Activated B cell treated with CpG ODN at 0.5 μM for 24 hours (primary cell): ENCODE measurements around the gene PTCH2. TPM values are rescaled to one million over a fixed set of nuclear protein-coding genes. Genes with fewer than 3 reads are reported as not detected.
A peak's percentile ranks its signal among the peaks of the same experiment; 100 is the strongest.

ENCODE experiments used
- ATAC-seq: fragments of 200-7000 bp; cut with Tn5 transposase; one replicate; pipeline ENCODE4 v1.10.0; 2021; ENCODE audit warnings: low read depth, mild to moderate bottlenecking, moderate library complexity
- CTCF ChIA-PET: fragments of 350-600 bp; sonication (Branson Sonifier 250); formaldehyde crosslinking; loops from one replicate; lab custom pipeline; 2021; ENCODE audit warnings: antibody characterized with exemption; lab: Charles Lee
- POLR2A ChIA-PET: fragments of 350-600 bp; sonication (Branson Sonifier 250); formaldehyde crosslinking; loops from one replicate; lab custom pipeline; 2021; ENCODE audit warnings: antibody characterized with exemption; lab: Charles Lee
- DNase-seq: peaks from one replicate; pipeline ENCODE4 v3.0.0; 2022
- H3K27ac Mint-ChIP-seq: one replicate; pipeline ENCODE4 v1.8.0; 2020; ENCODE audit warnings: mixed read lengths
- H3K27me3 Mint-ChIP-seq: one replicate; pipeline ENCODE4 v1.8.0; 2021; ENCODE audit warnings: mixed read lengths
- H3K36me3 Mint-ChIP-seq: one replicate; pipeline ENCODE4 v1.8.0; 2021; ENCODE audit warnings: low read depth, mixed read lengths
- H3K4me1 Mint-ChIP-seq: one replicate; pipeline ENCODE4 v1.8.0; 2021; ENCODE audit warnings: mixed read lengths
- H3K4me3 Mint-ChIP-seq: one replicate; pipeline ENCODE4 v1.8.0; 2020; ENCODE audit warnings: mild to moderate bottlenecking, mixed read lengths
- H3K9me3 Mint-ChIP-seq: one replicate; pipeline ENCODE4 v1.8.0; 2020; ENCODE audit warnings: mixed read lengths
- intact Hi-C: fragments of 100-400 bp; cut with micrococcal nuclease; formaldehyde crosslinking; loops from one replicate; pipeline ENCODE4 v1.15.1; 2024
- total RNA-seq: library from RNA; stranded (reverse); gene quantifications from 2 replicates; pipeline ENCODE4 v1.2.3, GENCODE V29; 2022
- TF ChIP-seq, protein P1 (sequence below): fragments of 200-600 bp; IDR thresholded peaks from one replicate; pipeline ENCODE4 v1.8.0; 2022; ENCODE audit warnings: antibody characterized with exemption, mild to moderate bottlenecking

The PTCH2 gene
- total RNA-seq, 1 donor from 2014 or later: 1.2 TPM

DNA sequence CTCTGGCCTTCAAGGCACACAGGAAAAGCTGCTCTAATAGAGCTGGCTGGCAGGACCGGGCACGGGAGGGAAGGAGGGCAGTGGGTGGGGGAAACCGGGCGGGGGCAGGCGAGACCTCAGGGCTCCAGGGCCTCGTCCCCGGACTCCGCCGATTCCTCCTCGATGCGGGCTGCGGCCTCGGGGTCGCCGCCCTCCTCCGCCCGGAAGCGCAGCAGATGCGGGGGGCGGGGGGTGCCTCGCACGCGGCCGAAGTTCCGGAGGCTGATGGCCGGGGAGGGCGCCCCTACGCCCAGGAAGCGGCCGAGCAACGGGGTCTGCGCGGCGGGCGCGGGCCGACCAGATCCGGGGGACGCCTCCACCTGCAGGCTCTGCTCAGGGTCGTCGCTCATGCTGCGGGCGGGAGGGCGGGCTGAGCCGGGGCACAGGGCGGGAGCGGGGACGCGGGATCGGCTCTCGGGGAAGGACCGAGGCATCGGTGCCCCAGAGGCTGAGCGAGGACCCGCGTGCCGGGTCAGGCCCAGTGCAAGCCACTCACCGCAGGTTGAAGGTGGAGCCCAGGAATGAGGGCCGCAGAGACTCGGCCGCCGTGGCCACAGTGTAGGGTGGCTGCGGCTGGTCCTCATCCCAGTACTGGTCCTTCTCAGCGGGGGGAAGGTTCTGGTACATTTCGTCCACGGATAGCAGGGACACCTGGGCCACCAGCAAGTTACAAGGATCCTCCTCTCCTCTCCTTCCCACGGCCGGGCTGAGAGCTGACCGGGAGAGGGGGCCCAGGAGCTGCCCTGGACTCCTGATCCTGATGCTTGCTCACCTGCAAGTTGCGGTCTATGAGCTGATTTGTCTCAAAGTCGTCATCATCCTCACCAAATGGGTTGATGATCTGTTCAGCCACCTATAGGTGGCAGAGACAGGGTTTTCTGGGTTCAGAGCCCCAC is 58.7 kb downstream of the PTCH2 start:
- DNase-seq (peak; percentile 50), ATAC-seq (peak; percentile 22)
- Mint-ChIP-seq H3K4me1 (peaks cover 38% of the 10 kb centered on the region), H3K27ac (peak overlapping the region; percentile 86), H3K36me3 (peaks cover 29% of the 10 kb centered on the region), H3K27me3 (no peaks in the 10 kb centered on the region), H3K4me3 (peak overlapping the region; percentile 75), H3K9me3 (no peaks in the 10 kb centered on the region)
- TF ChIP-seq, protein P1, sequence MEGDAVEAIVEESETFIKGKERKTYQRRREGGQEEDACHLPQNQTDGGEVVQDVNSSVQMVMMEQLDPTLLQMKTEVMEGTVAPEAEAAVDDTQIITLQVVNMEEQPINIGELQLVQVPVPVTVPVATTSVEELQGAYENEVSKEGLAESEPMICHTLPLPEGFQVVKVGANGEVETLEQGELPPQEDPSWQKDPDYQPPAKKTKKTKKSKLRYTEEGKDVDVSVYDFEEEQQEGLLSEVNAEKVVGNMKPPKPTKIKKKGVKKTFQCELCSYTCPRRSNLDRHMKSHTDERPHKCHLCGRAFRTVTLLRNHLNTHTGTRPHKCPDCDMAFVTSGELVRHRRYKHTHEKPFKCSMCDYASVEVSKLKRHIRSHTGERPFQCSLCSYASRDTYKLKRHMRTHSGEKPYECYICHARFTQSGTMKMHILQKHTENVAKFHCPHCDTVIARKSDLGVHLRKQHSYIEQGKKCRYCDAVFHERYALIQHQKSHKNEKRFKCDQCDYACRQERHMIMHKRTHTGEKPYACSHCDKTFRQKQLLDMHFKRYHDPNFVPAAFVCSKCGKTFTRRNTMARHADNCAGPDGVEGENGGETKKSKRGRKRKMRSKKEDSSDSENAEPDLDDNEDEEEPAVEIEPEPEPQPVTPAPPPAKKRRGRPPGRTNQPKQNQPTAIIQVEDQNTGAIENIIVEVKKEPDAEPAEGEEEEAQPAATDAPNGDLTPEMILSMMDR: no peak
- POLR2A ChIA-PET: interaction anchor here (0.5 to 9.4 kb wide), 20 partner anchors 9 to 775 kb away, joined by 3 to 113 read pairs (median 4); partner anchors contain the start of genes ARMH1, BTBD19, HECTD3 and PLK3
- CTCF ChIA-PET: interaction anchor here (0.6 to 2.7 kb wide), 10 partner anchors 9 to 761 kb away, joined by 3 to 7 read pairs (median 4); partner anchors contain the start of genes RNU5D-1 and RPS8
- intact Hi-C loops: loop anchor here (2.0 to 10.0 kb wide), 5 partner anchors 46 to 903 kb away; partner anchors contain the start of genes EIF2B3, GPBP1L1, KIF2C and RNU5D-1

DNA sequence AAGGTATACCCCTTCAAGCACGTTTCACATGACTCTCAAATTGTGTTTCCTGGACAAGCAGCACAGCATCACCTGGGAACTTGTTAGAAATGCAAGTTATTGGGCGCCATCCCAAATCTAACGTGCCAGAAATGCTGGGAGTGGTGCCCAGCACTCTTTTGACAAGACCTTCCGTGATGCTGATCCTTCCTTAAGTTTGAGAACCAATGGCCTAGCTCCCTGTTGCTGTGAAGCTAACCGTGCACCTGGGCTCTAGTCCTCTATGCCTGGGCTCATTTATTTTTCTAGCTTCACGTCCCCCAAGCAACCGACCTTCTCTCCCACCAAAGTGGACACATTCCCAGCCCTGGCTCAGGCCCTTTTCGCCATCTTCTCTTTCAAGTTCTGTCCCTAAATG is 59.4 kb downstream of the PTCH2 start:
- ChIA-PET POLR2A (interaction anchor here (0.6 to 9.4 kb wide), 17 partner anchors 8 to 776 kb away, joined by 3 to 113 read pairs (median 5); partner anchors contain the start of genes BTBD19, PLK3, RNU5D-1 and RPS8), CTCF (interaction anchor here (0.7 to 2.7 kb wide), 3 partner anchors 10 to 762 kb away, joined by 4 to 7 read pairs (median 4); no protein-coding TSS in a partner anchor)
- Mint-ChIP-seq H3K4me3 (peak overlapping the region; percentile 70), H3K4me1 (peaks cover 42% of the 10 kb centered on the region), H3K27ac (peak overlapping the region; percentile 82), H3K9me3 (no peaks in the 10 kb centered on the region), H3K36me3 (peaks cover 36% of the 10 kb centered on the region), H3K27me3 (no peaks in the 10 kb centered on the region)
- TF ChIP-seq, protein P1: no peak
- DNase-seq (no peak), ATAC-seq (no peak)
- intact Hi-C loops: loop anchor here (2.0 to 10.0 kb wide), 3 partner anchors 45 to 421 kb away; partner anchors contain the start of genes KIF2C, RNU5D-1 and ZSWIM5

DNA sequence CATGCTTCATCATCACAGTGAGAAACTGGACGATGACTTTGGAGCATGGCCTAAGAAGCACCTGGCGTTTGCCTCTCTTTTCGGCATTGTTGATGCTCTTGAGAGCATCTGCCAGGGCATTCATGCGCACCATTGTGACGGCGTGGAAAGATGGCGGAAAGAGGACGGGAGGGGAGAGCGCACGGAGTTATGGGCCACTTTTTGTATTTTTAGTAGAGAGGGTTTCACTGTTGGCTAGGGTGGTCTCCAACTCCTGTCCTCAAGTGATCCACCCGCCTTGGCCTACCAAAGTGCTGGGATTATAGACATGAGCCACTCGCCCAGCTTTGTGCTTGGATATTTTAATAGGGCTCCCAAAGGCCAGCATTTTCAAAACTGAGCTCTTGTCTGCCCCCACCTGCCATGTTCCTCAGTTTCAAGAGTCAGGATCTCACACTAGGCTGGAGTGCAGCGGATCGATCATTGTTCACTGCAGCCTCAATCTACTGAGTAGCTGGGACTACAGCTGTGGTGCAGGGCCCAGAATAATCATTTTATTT is 62.4 kb downstream of the PTCH2 start:
- ChIA-PET POLR2A (interaction anchor here (0.6 to 2.6 kb wide), 10 partner anchors 9 to 66 kb away, joined by 3 to 11 read pairs (median 4); partner anchors contain the start of genes PLK3 and RNU5D-1), CTCF (interaction anchor here (0.6 kb wide), 1 partner anchor 711 kb away, joined by 3 read pairs; no protein-coding TSS in a partner anchor)
- no peak for ATAC-seq
- TF ChIP-seq, protein P1: no peak
- H3K36me3 Mint-ChIP-seq: peaks cover 66% of the 10 kb centered on the region
- peaks cover 56% of the 10 kb centered on the region for H3K4me1 Mint-ChIP-seq
- intact Hi-C loops: loop anchor here (10.0 kb wide), 1 partner anchor 424 kb away; the partner anchor contains the start of gene ZSWIM5
- H3K27me3 Mint-ChIP-seq: no peaks in the 10 kb centered on the region
- H3K4me3 Mint-ChIP-seq: no peak overlapping the region
- no peak for DNase-seq
- no peaks in the 10 kb centered on the region for H3K9me3 Mint-ChIP-seq
- peak overlapping the region; percentile 30 for H3K27ac Mint-ChIP-seq

DNA sequence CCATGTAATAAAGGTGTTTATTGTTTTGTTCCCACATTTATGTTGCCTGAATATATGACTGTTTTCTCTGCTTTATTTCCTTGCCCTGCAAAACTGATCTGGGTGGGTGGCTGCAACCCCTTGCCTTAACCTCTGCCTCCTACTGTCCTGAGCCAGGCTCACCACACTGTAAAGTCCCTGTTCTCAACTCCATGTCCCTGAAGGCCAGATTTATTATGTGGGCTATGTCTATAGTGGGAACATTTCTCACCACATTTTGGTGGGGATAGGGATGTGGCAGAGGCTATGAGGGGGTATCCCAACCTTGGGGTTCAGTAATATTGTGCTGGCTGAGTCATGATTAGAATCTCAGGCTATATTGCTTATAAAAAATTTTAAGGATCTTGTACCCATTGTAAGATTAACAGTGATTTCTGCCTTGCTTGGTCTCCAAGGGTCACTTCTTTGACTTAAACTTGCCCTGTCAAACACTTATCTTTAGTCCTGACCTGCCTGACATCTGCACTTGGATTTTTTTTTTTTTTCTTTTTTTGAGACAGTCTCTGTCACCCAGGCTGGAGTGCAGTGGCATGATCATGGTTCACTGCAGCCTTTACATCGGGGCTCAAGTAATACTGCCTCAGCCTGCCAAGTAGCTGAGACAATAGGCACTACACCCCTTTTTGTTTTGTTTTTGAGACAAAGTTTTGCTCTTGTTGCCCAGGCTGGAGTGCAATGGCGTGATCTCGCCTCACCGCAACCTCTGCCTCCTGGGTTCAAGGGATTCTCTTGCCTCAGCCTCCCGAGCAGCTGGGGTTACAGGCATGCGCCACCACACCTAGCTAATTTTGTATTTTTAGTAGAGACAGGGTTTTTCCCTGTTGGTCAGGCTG is 64.1 kb downstream of the PTCH2 start:
- H3K27ac Mint-ChIP-seq: no peak overlapping the region
- peaks cover 51% of the 10 kb centered on the region for H3K4me1 Mint-ChIP-seq
- ATAC-seq (no peak), DNase-seq (no peak)
- peak overlapping the region; percentile 2 for H3K4me3 Mint-ChIP-seq
- intact Hi-C loops: no loop called here
- no peaks in the 10 kb centered on the region for H3K9me3 Mint-ChIP-seq
- H3K36me3 Mint-ChIP-seq: peaks cover 70% of the 10 kb centered on the region
- TF ChIP-seq, protein P1: no peak
- POLR2A ChIA-PET: interaction anchor here (0.8 to 6.3 kb wide), 10 partner anchors 9 to 561 kb away, joined by 3 to 149 read pairs (median 4); partner anchors contain the start of genes BEST4, MUTYH, RNU5D-1 and TOE1
- CTCF ChIA-PET: interaction anchor here (1.0 kb wide), 1 partner anchor 47 kb away, joined by 3 read pairs; no protein-coding TSS in a partner anchor
- H3K27me3 Mint-ChIP-seq: no peaks in the 10 kb centered on the region
